ENCODE data around the gene CD99. TPM values are rescaled to one million over a fixed set of nuclear protein-coding genes. Genes with fewer than 3 reads are reported as not detected.
"Not testable (repeated sequence)": the region's sequence is repeated elsewhere in the genome, so short reads cannot be mapped to it uniquely, and the experiment has no call there.

Gene CD99
- total RNA-seq, 1 donor from 2014 or later: 226 TPM

GRCh38 chrX:2748171-2748814 is 57.2 kb downstream of the CD99 start:
- H3K4me3 ChIP-seq (ENCODE audit: low read depth, low read length): no peak overlapping the region
- TF ChIP-seq, protein P1, sequence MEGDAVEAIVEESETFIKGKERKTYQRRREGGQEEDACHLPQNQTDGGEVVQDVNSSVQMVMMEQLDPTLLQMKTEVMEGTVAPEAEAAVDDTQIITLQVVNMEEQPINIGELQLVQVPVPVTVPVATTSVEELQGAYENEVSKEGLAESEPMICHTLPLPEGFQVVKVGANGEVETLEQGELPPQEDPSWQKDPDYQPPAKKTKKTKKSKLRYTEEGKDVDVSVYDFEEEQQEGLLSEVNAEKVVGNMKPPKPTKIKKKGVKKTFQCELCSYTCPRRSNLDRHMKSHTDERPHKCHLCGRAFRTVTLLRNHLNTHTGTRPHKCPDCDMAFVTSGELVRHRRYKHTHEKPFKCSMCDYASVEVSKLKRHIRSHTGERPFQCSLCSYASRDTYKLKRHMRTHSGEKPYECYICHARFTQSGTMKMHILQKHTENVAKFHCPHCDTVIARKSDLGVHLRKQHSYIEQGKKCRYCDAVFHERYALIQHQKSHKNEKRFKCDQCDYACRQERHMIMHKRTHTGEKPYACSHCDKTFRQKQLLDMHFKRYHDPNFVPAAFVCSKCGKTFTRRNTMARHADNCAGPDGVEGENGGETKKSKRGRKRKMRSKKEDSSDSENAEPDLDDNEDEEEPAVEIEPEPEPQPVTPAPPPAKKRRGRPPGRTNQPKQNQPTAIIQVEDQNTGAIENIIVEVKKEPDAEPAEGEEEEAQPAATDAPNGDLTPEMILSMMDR (conservative IDR thresholded peaks at IDR 0.05; ENCODE audit: low read depth, low read length): no peak
- DNase-seq (ENCODE audit: low read depth): no peak

GRCh38 chrX:2748815-2749188 is 57.7 kb downstream of the CD99 start:
- no peak for DNase-seq (ENCODE audit: low read depth)
- TF ChIP-seq, protein P1 (conservative IDR thresholded peaks at IDR 0.05; ENCODE audit: low read depth, low read length): no peak
- no peak overlapping the region for H3K4me3 ChIP-seq (ENCODE audit: low read depth, low read length)

- TF ChIP-seq, protein P1 (conservative IDR thresholded peaks at IDR 0.05; ENCODE audit: low read depth, low read length): no peak
- H3K4me3 ChIP-seq (ENCODE audit: low read depth, low read length): no peak overlapping the region
- no peak for DNase-seq (ENCODE audit: low read depth)
Measured at GRCh38 chrX:2751291-2751690, 60.2 kb downstream of the CD99 start.

DNA sequence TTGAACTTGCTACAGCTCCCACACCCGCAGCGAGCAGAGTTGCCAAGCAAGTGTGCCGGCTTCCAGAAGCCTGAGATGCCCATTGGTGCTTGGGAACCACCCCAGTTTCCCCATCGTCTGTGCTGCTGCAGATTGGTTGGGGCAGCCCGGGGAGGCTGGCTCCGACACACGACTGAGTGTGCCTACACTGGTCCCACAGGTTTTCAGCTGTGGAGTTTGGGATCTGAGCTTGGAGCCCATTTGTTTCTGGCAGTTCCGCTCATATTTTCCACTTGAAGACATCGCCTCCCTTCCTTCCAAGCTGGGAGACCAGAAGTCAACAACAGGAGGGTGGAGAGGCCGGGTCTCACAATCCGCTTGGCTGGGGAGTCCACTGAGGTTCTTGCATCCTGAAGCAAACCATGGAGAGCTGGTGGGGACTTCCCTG is 60.8 kb downstream of the CD99 start, which contains the start of gene XG:
Gene XG, plus strand, starts transcription at position 167 of the 427 bp plus-strand sequence. Its CDS starts 235 bp downstream, at position 402.
- H3K4me3 ChIP-seq (ENCODE audit: low read depth, low read length): not testable (repeated sequence)

DNA sequence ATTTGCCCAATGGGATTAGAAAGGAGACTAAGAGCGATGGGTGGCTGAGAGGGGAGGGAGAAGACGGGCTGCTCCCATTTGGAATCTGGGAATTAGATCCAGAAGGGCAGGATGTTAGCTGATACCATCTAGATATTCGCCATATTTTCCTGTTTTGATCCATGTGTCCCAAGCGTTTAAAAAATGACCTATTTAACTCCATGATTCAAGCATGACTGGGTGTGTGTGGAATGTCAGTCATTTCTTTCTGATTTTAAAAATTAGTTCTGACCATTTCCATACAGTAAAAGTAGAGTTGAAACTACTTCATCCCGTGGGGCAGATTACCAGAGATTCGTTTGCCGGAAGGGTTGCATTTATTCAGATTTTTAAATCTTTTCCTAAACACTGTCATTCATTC is 61.3 kb downstream of the CD99 start:
- not testable (repeated sequence) for DNase-seq (ENCODE audit: low read depth)

More for the DNA sequence above, 60.8 kb downstream of the CD99 start, which contains the start of gene XG:
- not testable (repeated sequence) for DNase-seq (ENCODE audit: low read depth)

DNA sequence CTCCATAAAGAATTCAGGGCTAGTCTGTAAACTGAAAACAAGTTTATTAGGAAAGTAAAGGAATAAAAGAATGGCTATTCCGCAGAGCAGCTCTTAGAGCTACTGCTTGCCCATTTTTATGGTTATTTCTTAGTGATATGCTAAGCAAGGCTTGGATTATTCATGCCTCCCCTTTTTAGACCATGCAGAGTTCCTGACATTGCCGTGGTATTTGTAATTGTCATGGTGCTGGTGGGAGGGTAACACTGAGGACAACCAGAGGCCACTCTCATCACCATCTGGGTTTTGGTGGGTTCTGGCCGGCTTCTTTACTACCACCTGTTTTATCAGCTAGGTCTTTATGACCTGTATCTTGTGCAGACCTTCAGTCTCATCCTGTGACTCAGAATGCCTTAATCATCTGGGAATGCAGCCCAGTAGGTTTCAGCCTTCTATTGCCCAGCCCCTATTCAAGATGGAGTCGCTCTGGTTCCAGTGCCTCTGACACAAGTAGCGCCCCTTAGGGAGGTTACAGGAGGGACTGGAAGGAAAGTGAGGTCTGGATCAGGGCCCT is 64.1 kb downstream of the CD99 start:
- H3K4me3 ChIP-seq (ENCODE audit: low read depth, low read length); DNase-seq (ENCODE audit: low read depth): not testable (repeated sequence)

More for the DNA sequence above, 61.3 kb downstream of the CD99 start:
- H3K4me3 ChIP-seq (ENCODE audit: low read depth, low read length): not testable (repeated sequence)

- no peak for DNase-seq (ENCODE audit: low read depth)
- TF ChIP-seq, protein P1 (conservative IDR thresholded peaks at IDR 0.05; ENCODE audit: low read depth, low read length): no peak
- no peak overlapping the region for H3K4me3 ChIP-seq (ENCODE audit: low read depth, low read length)
Measured at GRCh38 chrX:2756548-2756947, 65.5 kb downstream of the CD99 start.

DNA sequence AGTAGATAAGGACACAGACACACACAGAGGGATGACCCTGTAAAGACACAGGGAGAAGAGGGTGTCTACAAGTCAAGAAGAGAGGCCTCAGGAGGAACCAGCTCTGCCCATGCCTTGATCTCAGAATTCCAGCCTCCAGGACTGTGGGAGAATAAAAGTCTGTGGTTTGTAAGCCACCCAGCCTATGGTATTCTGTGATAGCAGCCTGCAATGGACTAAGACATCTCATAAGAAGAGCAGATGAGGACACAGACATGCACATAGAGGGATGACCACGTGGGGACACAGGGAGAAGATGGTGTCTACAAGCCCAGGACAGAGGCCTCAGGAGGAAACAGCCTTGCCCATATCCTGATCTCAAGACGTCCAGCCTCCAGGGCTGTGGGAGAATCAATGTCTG is 70.2 kb downstream of the CD99 start:
- no peak overlapping the region for H3K4me3 ChIP-seq (ENCODE audit: low read depth, low read length)
- DNase-seq (ENCODE audit: low read depth): no peak
- TF ChIP-seq, protein P1 (conservative IDR thresholded peaks at IDR 0.05; ENCODE audit: low read depth, low read length): no peak

DNA sequence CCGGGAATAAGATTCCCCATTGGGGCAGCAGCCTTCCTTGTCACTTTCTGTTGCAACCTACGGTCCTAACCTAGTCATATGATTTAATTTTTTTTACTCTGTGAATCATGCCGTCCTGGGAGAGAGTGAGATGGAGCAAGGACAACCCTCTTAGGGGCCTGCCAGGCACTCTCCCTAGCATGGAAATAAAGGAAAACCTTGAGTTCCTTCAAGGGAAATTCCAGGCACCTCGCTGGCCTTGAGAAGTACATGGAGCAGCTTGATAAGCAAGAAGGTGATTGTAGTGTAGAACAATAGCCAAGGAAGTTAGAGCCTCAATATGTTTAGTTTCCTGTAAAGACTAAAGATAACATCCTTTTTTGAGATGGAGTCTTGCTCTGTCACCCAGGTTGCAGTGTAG is 71.6 kb downstream of the CD99 start:
- DNase-seq (ENCODE audit: low read depth); H3K4me3 ChIP-seq (ENCODE audit: low read depth, low read length): not testable (repeated sequence)

- H3K4me3 ChIP-seq (ENCODE audit: low read depth, low read length); DNase-seq (ENCODE audit: low read depth): not testable (repeated sequence)
Measured at GRCh38 chrX:2764766-2765548, 73.9 kb downstream of the CD99 start.

All from epithelial cell of proximal tubule (primary cell).